GM12878 (cell line): ENCODE data around the gene TTK. TPM values are rescaled to one million over a fixed set of nuclear protein-coding genes. Genes with fewer than 3 reads are reported as not detected.
A peak's percentile ranks its signal among the peaks of the same experiment; 100 is the strongest.
"Not testable (repeated sequence)": the region's sequence is repeated elsewhere in the genome, so short reads cannot be mapped to it uniquely, and the experiment has no call there.

Experiments
- ATAC-seq: fragments of 200-7000 bp; cut with Tn5 transposase; 3 replicates; pipeline ENCODE4 v1.9.1; 2020; ENCODE audit warnings: mild to moderate bottlenecking, moderate library complexity
- BruUV-seq: library from RNA; stranded (reverse); fragments of 400-500 nt; replicated peaks from 2 replicates; lab custom pipeline; 2021; lab: Mats Ljungman, UMichigan
- CTCF ChIA-PET: fragments of 300-600 bp; sonication (Branson Sonifier 250); formaldehyde crosslinking; extraction: SDS; loops from one replicate; lab custom pipeline; 2021; ENCODE audit warnings: inconsistent platforms; lab: Yijun Ruan, JAX
- POLR2A ChIA-PET: fragments of 350-600 bp; formaldehyde crosslinking; extraction: SDS; loops from one replicate; lab custom pipeline; 2021; ENCODE audit warnings: inconsistent platforms; lab: Charles Lee
- RAD21 ChIA-PET: fragments of 300-600 bp; sonication (Branson Sonifier 250); formaldehyde crosslinking; loops from one replicate; lab custom pipeline; 2023; ENCODE audit warnings: antibody characterized with exemption; ENCODE audit not compliant: unreplicated experiment; lab: Charles Lee
- SMC1A ChIA-PET: fragments of 300-600 bp; sonication (Branson Sonifier 250); formaldehyde crosslinking; loops from one replicate; lab custom pipeline; 2023; ENCODE audit not compliant: unreplicated experiment, uncharacterized antibody; lab: Charles Lee
- DNase-seq: peaks from one replicate; pipeline ENCODE4 v3.0.0-alpha.2; 2011; ENCODE audit warnings: low read depth, low spot score
- FAIRE-seq: peaks from 3 replicates; lab custom pipeline; 2011; peaks lifted over from hg19 to GRCh38; lab: Jason Lieb, UNC
- H2AFZ ChIP-seq: 2 replicates; pipeline ENCODE4 v1.6.0; 2011; ENCODE audit warnings: low read depth, low read length, control low read depth; ENCODE audit not compliant: control insufficient read depth
- H3K27ac ChIP-seq: 2 replicates; pipeline ENCODE4 v1.5.1; 2011; ENCODE audit warnings: control low read depth; ENCODE audit not compliant: control insufficient read depth, insufficient read depth
- H3K27me3 ChIP-seq, 2 experiments: replicated peaks in 1 of 2; 2 replicates each; pipeline versions ENCODE4 v1.6.0 to v1.6.1; 2011; ENCODE audit warnings: low read length in 1 of 2; ENCODE audit not compliant: control insufficient read depth in 2 of 2, insufficient read depth in 2 of 2
- H3K36me3 ChIP-seq, 2 experiments: 2 replicates each; pipeline ENCODE4 v1.5.1; 2011; ENCODE audit warnings: low read length in 1 of 2; ENCODE audit not compliant: control insufficient read depth in 2 of 2, insufficient read depth in 2 of 2
- H3K4me1 ChIP-seq: 2 replicates; pipeline ENCODE4 v1.6.1; 2011; ENCODE audit warnings: mild to moderate bottlenecking, low read length, moderate library complexity, mixed read lengths; ENCODE audit not compliant: control insufficient read depth, insufficient read depth
- H3K4me2 ChIP-seq: 2 replicates; pipeline ENCODE4 v1.6.0; 2011; ENCODE audit warnings: control low read depth; ENCODE audit not compliant: control insufficient read depth, insufficient read depth
- H3K4me3 ChIP-seq: fragments of 200-600 bp; sonication (generic); 2 replicates; pipeline ENCODE4 v1.5.1; 2016
- H3K79me2 ChIP-seq: 2 replicates; pipeline ENCODE4 v1.6.0; 2011; ENCODE audit warnings: low read length; ENCODE audit not compliant: control insufficient read depth, insufficient read depth
- H3K9ac ChIP-seq: 2 replicates; pipeline ENCODE4 v1.8.0; 2011; ENCODE audit warnings: low read length, control low read depth, mixed read lengths; ENCODE audit not compliant: control insufficient read depth, insufficient read depth
- H3K9me3 ChIP-seq: replicated peaks from 3 replicates; pipeline ENCODE4 v1.5.1; 2011; ENCODE audit warnings: mild to moderate bottlenecking, low read length; ENCODE audit not compliant: control insufficient read depth, insufficient read depth
- H4K20me1 ChIP-seq: 2 replicates; pipeline ENCODE4 v1.6.0; 2011; ENCODE audit not compliant: control insufficient read depth, insufficient read depth
- EED ChIP-seq: sonication (generic); IDR thresholded peaks from 2 replicates; pipeline ENCODE4 v1.6.1; 2016; ENCODE audit warnings: antibody characterized with exemption, low read depth
- IKZF2 ChIP-seq, 2 experiments: fragments of 450-650 bp; IDR thresholded peaks; 2 replicates each; pipeline ENCODE4 v1.6.1; 2017; ENCODE audit warnings: mild to moderate bottlenecking in 2 of 2, moderate library complexity in 2 of 2
- MLLT1 ChIP-seq: fragments of 450-650 bp; IDR thresholded peaks from 2 replicates; pipeline ENCODE4 v1.6.1; 2016; ENCODE audit warnings: mild to moderate bottlenecking
- NFIC ChIP-seq: IDR thresholded peaks from 2 replicates; pipeline ENCODE4 v1.6.1; 2012; ENCODE audit warnings: low read depth, mild to moderate bottlenecking, inconsistent platforms, low read length, moderate library complexity
- NR2F1 ChIP-seq: fragments of 450-650 bp; conservative IDR thresholded peaks from 2 replicates; pipeline ENCODE4 v1.6.1; 2017; ENCODE audit warnings: mild to moderate bottlenecking
- RUNX3 ChIP-seq: IDR thresholded peaks from 2 replicates; pipeline ENCODE4 v1.6.1; 2012; ENCODE audit warnings: low read length, inconsistent platforms
- SKIL ChIP-seq: fragments of 450-650 bp; IDR thresholded peaks from 2 replicates; pipeline ENCODE4 v1.6.1; 2017; ENCODE audit warnings: mild to moderate bottlenecking, low read depth, inconsistent platforms; ENCODE audit not compliant: poor library complexity, severe bottlenecking
- SPI1 ChIP-seq: IDR thresholded peaks from 2 replicates; pipeline ENCODE4 v1.6.1; 2011; ENCODE audit warnings: low read depth, mild to moderate bottlenecking, low read length, moderate library complexity, borderline replicate concordance; ENCODE audit not compliant: insufficient read depth
- YBX1 ChIP-seq: fragments of 450-650 bp; IDR thresholded peaks from 2 replicates; pipeline ENCODE4 v1.6.1; 2016; ENCODE audit warnings: antibody characterized with exemption
- WGBS: methylation state at CpG from one replicate; pipeline ENCODE4 v1.1.6; 2016; ENCODE audit warnings: low lambda C conversion rate; ENCODE audit not compliant: insufficient replicate concordance, insufficient coverage; ENCODE audit errors: missing lambda C conversion rate; 5-methylcytosine and 5-hydroxymethylcytosine counted together
- in situ Hi-C: fragments of 300-500 bp; cut with MboI; formaldehyde crosslinking; loops from 9 replicates; pipeline ENCODE4 v1.14.3; 2018; ENCODE audit warnings: mixed read lengths
- intact Hi-C: fragments of 100-400 bp; cut with micrococcal nuclease; formaldehyde crosslinking; loops from one replicate; pipeline ENCODE4 v1.14.2; 2022; ENCODE audit not compliant: unreplicated experiment
- polyA plus RNA-seq, 11 experiments: library from polyadenylated mRNA; depleted of rRNA in 4 of 11; unstranded in 6 of 11; stranded (reverse) in 5 of 11; fragments of >200 nt; fragmentation: Nextera tagmentation in 4 of 11; fragmentation: Illumina TruSeq in 1 of 11; extraction: Ambion mirVana in 4 of 11; extraction: Trizol in 1 of 11; gene quantifications; 1 replicate in 1 of 11; 2 replicates in 10 of 11; pipeline versions ENCODE4 v1.2.1 to v1.2.3, GENCODE V29; 2011 to 2016; ENCODE audit warnings: inconsistent platforms in 2 of 11, missing spikeins in 2 of 11, low read depth in 1 of 11
- total RNA-seq, 4 experiments: library from RNA; depleted of rRNA in 3 of 4; stranded (reverse); fragments of >200 nt in 3 of 4; fragmentation: Illumina TruSeq in 1 of 4; extraction: Trizol in 1 of 4; gene quantifications; 2 replicates each; pipeline versions ENCODE4 v1.2.1 to v1.2.3, GENCODE V29; 2013 to 2021

Gene TTK
- total and polyA plus RNA-seq, 10 of the 15 experiments (the other 5 are each of a cell fraction or from before 2014, with no cell fraction given): 23.8 to 52.4 (median 36.0) TPM

DNA sequence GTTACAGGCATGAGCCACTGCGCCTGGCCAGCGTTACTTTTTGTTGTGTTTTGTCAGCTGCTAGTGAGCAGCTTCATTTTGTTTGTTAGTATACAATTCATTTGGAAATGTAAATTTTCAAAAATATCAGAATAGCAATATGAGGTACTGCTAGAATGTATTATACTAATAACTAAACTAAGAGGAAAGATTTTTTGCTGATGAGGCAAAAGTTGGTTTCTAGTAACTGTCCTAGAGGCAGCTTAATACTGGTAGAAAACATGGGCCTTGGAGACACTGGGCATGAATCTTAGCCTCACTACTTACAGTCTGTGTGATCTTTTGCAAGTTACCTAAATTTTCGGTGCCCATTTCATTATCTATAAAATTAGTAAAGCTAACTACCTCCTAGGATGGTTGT lies 24.1 kb downstream of the TTK start (continued):
- TF ChIP-seq MLLT1: no peak
- TF ChIP-seq, all 136 proteins: peak for 0

- peaks cover 0 to 8% of the 10 kb centered on the region in 2 experiments; a peak in 3 of 4 replicates for H3K36me3 ChIP-seq
Observed at GRCh38 chr6:80029470-80029869, 25.0 kb downstream of the TTK start.

GRCh38 chr6:80048220-80048619 lies 43.8 kb downstream of the TTK start:
- POLR2A ChIA-PET, FAIRE-seq: not testable (repeated sequence)

More at GRCh38 chr6:80029470-80029869, 25.0 kb downstream of the TTK start:
- BruUV-seq: no TSS peak
- Histone ChIP-seq H4K20me1 (no peaks in the 10 kb centered on the region), H3K27ac (peak overlapping the region; percentile 47; the same call in 1 of the 2 replicates), H3K9me3 (no peaks in the 10 kb centered on the region; the same call in 2 of the 3 replicates), H3K4me1 (peaks cover 5% of the 10 kb centered on the region), H3K4me3 (no peak overlapping the region), H3K4me2 (0 out of 2 replicates have a peak overlapping the region, but pooled peaks have one; percentile 12), H3K79me2 (no peaks in the 10 kb centered on the region), H2AFZ (peak overlapping the region; percentile 37; the same call in 1 of the 2 replicates), H3K27me3 (no peaks in the 10 kb centered on the region), H3K9ac (no peak overlapping the region; the same call in 1 of the 2 replicates)
- ChIA-PET CTCF (interaction anchor here (1.0 to 1.2 kb wide), 2 partner anchors 19 to 21 kb away, joined by 3 to 4 read pairs; no protein-coding TSS in a partner anchor), RAD21 (no interaction called here), POLR2A (no interaction called here), SMC1A (interaction anchor here (1.5 to 2.3 kb wide), 2 partner anchors 11 to 17 kb away, joined by 5 to 19 read pairs; no protein-coding TSS in a partner anchor)
- ATAC-seq: peak; percentile 87
- FAIRE-seq: no peak
- in situ Hi-C loops (no loop called here), intact Hi-C loops (no loop called here)
- no peak for TF ChIP-seq SKIL
- 0 out of 2 replicates have a peak, but pooled peaks have one; percentile 36 for TF ChIP-seq NFIC
- TF ChIP-seq YBX1: no peak
- peak; percentile 62; the same call in 1 of the 2 replicates for TF ChIP-seq NR2F1
- TF ChIP-seq RUNX3: peak; percentile 72
- TF ChIP-seq EED: 0 out of 2 replicates have a peak, but pooled peaks have one; percentile 27
- peak; percentile 43; the same call in 1 of the 2 replicates for TF ChIP-seq SPI1
- TF ChIP-seq IKZF2 (IDR thresholded peaks at IDR 0.05): peak in 1 of 2 experiments; percentile 24; a peak in 1 of 4 replicates
- 2% methylated on average over 3 of the region's 3 CpGs for WGBS
- peak; percentile 16 for DNase-seq

More at GRCh38 chr6:80048220-80048619, 43.8 kb downstream of the TTK start:
- SMC1A ChIA-PET, BruUV-seq, H3K4me1 ChIP-seq, H2AFZ ChIP-seq, ATAC-seq, H4K20me1 ChIP-seq, CTCF ChIA-PET, in situ Hi-C loops, H3K9me3 ChIP-seq, H3K9ac ChIP-seq, DNase-seq, H3K36me3 ChIP-seq, H3K27me3 ChIP-seq, H3K4me2 ChIP-seq, H3K4me3 ChIP-seq, H3K27ac ChIP-seq, H3K79me2 ChIP-seq, intact Hi-C loops: not testable (repeated sequence)
- 97% methylated on average over 3 of the region's 3 CpGs for WGBS
- RAD21 ChIA-PET: interaction anchor here (1.1 kb wide), 1 partner anchor 99 kb away, joined by 3 read pairs; no protein-coding TSS in a partner anchor
